ENCODE results near the gene MEPE. TPM values are rescaled to one million over a fixed set of nuclear protein-coding genes. Genes with fewer than 3 reads are reported as not detected.
A peak's percentile ranks its signal among the peaks of the same experiment; 100 is the strongest.

MEPE gene
- total and polyA plus RNA-seq, 2 experiments from 2014 or later, result not detected

- TF ChIP-seq EZH2 (IDR thresholded peaks at IDR 0.05; ENCODE audit: insufficient read depth, poor library complexity, severe bottlenecking) (no peak), EZH2phosphoT487 (IDR thresholded peaks at IDR 0.05; ENCODE audit: insufficient read depth, low read depth) (no peak)
- Histone ChIP-seq H3F3A (ENCODE audit: insufficient read depth) (no peaks in the 10 kb centered on the region), H2AFZ (no peak overlapping the region), H3K9me2 (ENCODE audit: insufficient read depth) (no peaks in the 10 kb centered on the region), H3K27ac (no peak overlapping the region), H3K79me2 (ENCODE audit: insufficient read depth) (no peaks in the 10 kb centered on the region), H4K20me1 (ENCODE audit: insufficient read depth) (no peaks in the 10 kb centered on the region), H3K27me3 (replicated peaks; ENCODE audit: insufficient read depth) (peaks cover 15% of the 10 kb centered on the region), H3K9ac (no peak overlapping the region), H3K36me3 (ENCODE audit: low read depth) (no peaks in the 10 kb centered on the region), H3K9me3 (ENCODE audit: low read depth) (no peaks in the 10 kb centered on the region), H3K4me1 (ENCODE audit: insufficient read depth) (peaks cover 8% of the 10 kb centered on the region; the same call in 1 of the 2 replicates), H3K4me3 (no peak overlapping the region), H3K4me2 (ENCODE audit: unreplicated experiment) (no peak overlapping the region)
- 84 to 89% methylated on average over 6 to 21 of the region's 23 CpGs for WGBS, 2 experiments (ENCODE audit: low coverage in 1 of 2, low lambda C conversion rate in 2 of 2, missing lambda C conversion rate in 2 of 2)
- in situ Hi-C loops (cut with MboI), result loop anchor here (25.0 kb wide), 1 partner anchor 349 kb away; no protein-coding TSS in a partner anchor
- DNase-seq, result no peak
Observed at GRCh38 chr4:87863486-87863885, 30.7 kb downstream of the MEPE start.

- Histone ChIP-seq H3F3A (ENCODE audit: insufficient read depth) (no peaks in the 10 kb centered on the region), H3K4me1 (ENCODE audit: insufficient read depth) (peaks cover 8% of the 10 kb centered on the region; the same call in 1 of the 2 replicates), H2AFZ (no peak overlapping the region), H3K9me2 (ENCODE audit: insufficient read depth) (no peaks in the 10 kb centered on the region), H3K27me3 (replicated peaks; ENCODE audit: insufficient read depth) (peaks cover 17% of the 10 kb centered on the region), H3K9me3 (ENCODE audit: low read depth) (no peaks in the 10 kb centered on the region), H3K4me2 (ENCODE audit: unreplicated experiment) (no peak overlapping the region), H3K79me2 (ENCODE audit: insufficient read depth) (no peaks in the 10 kb centered on the region), H3K27ac (no peak overlapping the region), H4K20me1 (ENCODE audit: insufficient read depth) (no peaks in the 10 kb centered on the region), H3K9ac (no peak overlapping the region), H3K36me3 (ENCODE audit: low read depth) (no peaks in the 10 kb centered on the region), H3K4me3 (no peak overlapping the region)
- in situ Hi-C loops (cut with MboI), result loop anchor here (25.0 kb wide), 1 partner anchor 348 kb away; no protein-coding TSS in a partner anchor
- TF ChIP-seq EZH2phosphoT487 (IDR thresholded peaks at IDR 0.05; ENCODE audit: insufficient read depth, low read depth) (no peak), EZH2 (IDR thresholded peaks at IDR 0.05; ENCODE audit: insufficient read depth, poor library complexity, severe bottlenecking) (no peak)
- 94 to 95% methylated on average over 2 of the region's 2 CpGs for WGBS, 2 experiments (ENCODE audit: low coverage in 1 of 2, low lambda C conversion rate in 2 of 2, missing lambda C conversion rate in 2 of 2)
- no peak for DNase-seq
Observed at GRCh38 chr4:87864321-87864720, 31.6 kb downstream of the MEPE start.

DNA sequence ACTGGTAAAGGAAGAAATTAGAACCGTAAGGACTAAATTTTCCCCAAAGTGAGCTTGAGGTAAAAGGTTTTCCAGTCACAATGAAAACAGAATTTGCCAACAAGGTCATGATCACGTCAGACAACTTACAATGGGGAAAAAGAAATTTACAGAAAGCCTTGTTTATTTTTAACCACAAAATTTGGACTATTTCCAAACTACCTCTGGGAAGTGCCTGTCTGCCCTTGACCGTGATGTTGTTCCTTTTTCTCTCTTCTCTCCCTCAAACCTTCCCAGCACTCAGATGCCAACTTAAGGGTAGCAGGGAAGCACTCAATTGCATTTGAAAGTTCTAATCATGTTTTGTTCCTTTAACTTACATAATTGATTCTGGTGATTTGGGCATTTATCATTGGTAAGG lies 32.5 kb downstream of the MEPE start:
- no peaks in the 10 kb centered on the region for H3K9me3 ChIP-seq (ENCODE audit: low read depth)
- H3K79me2 ChIP-seq (ENCODE audit: insufficient read depth), result no peaks in the 10 kb centered on the region
- no peak for DNase-seq
- H3K36me3 ChIP-seq (ENCODE audit: low read depth), result no peaks in the 10 kb centered on the region
- H3K4me1 ChIP-seq (ENCODE audit: insufficient read depth), result peaks cover 8% of the 10 kb centered on the region; the same call in 1 of the 2 replicates
- WGBS, 2 experiments (ENCODE audit: low coverage in 1 of 2, low lambda C conversion rate in 2 of 2, missing lambda C conversion rate in 2 of 2), result 83 to 87% methylated on average over 3 of the region's 3 CpGs
- peaks cover 13% of the 10 kb centered on the region; the same call in 1 of the 2 replicates for H3K27me3 ChIP-seq (replicated peaks; ENCODE audit: insufficient read depth)
- H3K4me2 ChIP-seq (ENCODE audit: unreplicated experiment), result no peak overlapping the region
- no peak overlapping the region for H2AFZ ChIP-seq
- H3K4me3 ChIP-seq, result no peak overlapping the region
- H3F3A ChIP-seq (ENCODE audit: insufficient read depth), result no peaks in the 10 kb centered on the region
- no peaks in the 10 kb centered on the region for H3K9me2 ChIP-seq (ENCODE audit: insufficient read depth)
- no peaks in the 10 kb centered on the region for H4K20me1 ChIP-seq (ENCODE audit: insufficient read depth)
- H3K27ac ChIP-seq, result no peak overlapping the region
- in situ Hi-C loops (cut with MboI), result loop anchor here (25.0 kb wide), 1 partner anchor 347 kb away; no protein-coding TSS in a partner anchor
- no peak overlapping the region for H3K9ac ChIP-seq
- TF ChIP-seq EZH2phosphoT487 (IDR thresholded peaks at IDR 0.05; ENCODE audit: insufficient read depth, low read depth) (no peak), EZH2 (IDR thresholded peaks at IDR 0.05; ENCODE audit: insufficient read depth, poor library complexity, severe bottlenecking) (no peak)

DNA sequence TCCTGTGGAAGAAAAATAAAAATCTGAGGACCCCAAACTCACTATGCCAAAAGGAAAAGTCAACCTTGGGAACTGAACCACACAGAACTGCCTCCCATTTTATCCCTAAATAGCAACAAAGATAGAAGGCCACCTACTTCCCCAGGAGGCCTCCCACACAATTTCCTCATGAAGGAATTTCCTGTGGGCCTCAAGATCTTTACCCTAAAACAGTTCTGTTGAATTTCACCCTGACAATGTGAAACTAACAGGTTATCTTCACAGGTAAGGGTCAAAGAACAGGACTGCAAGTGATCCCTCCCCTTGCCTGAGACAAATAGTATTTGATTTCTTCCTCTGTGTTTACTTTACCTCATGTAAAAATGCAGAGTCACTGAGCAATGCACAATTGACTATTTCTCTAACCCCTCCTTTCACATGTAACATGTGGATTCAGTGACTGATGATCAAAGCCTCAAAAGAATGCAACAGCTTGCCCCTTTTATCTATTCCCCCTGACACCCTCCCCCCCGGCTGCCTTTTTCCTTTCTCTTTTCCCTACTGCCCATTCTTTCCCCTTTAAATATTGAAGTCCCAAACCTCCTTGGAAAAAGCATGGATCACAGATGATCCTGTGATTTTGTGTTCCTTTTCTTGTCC lies 33.3 kb downstream of the MEPE start:
- TF ChIP-seq EZH2 (IDR thresholded peaks at IDR 0.05; ENCODE audit: insufficient read depth, poor library complexity, severe bottlenecking) (no peak), EZH2phosphoT487 (IDR thresholded peaks at IDR 0.05; ENCODE audit: insufficient read depth, low read depth) (no peak)
- 33 to 40% methylated on average over 1 of the region's 1 CpG for WGBS, 2 experiments (ENCODE audit: low coverage in 1 of 2, low lambda C conversion rate in 2 of 2, missing lambda C conversion rate in 2 of 2)
- Histone ChIP-seq H3K36me3 (ENCODE audit: low read depth) (no peaks in the 10 kb centered on the region), H2AFZ (no peak overlapping the region), H3K27ac (no peak overlapping the region), H3K27me3 (replicated peaks; ENCODE audit: insufficient read depth) (peaks cover 16% of the 10 kb centered on the region; the same call in 1 of the 2 replicates), H4K20me1 (ENCODE audit: insufficient read depth) (no peaks in the 10 kb centered on the region), H3K9me3 (ENCODE audit: low read depth) (no peaks in the 10 kb centered on the region), H3K9me2 (ENCODE audit: insufficient read depth) (no peaks in the 10 kb centered on the region), H3K4me3 (no peak overlapping the region), H3K4me1 (ENCODE audit: insufficient read depth) (peaks cover 8% of the 10 kb centered on the region; the same call in 1 of the 2 replicates), H3F3A (ENCODE audit: insufficient read depth) (no peaks in the 10 kb centered on the region), H3K79me2 (ENCODE audit: insufficient read depth) (no peaks in the 10 kb centered on the region), H3K9ac (no peak overlapping the region), H3K4me2 (ENCODE audit: unreplicated experiment) (no peak overlapping the region)
- in situ Hi-C loops (cut with MboI), result loop anchor here (25.0 kb wide), 1 partner anchor 346 kb away; no protein-coding TSS in a partner anchor
- peak; percentile 14 for DNase-seq

All from GM23248 (cell line).